GM23338 (cell line): ENCODE measurements around the gene JAM2. TPM values are rescaled to one million over a fixed set of nuclear protein-coding genes. Genes with fewer than 3 reads are reported as not detected.

Experiments used
- ATAC-seq: fragments of 200-7000 bp; cut with Tn5 transposase; 3 replicates; pipeline ENCODE4 v1.9.1; 2020
- DNase-seq: peaks from one replicate; pipeline ENCODE4 v3.0.0-alpha.2; 2015; ENCODE audit warnings: low spot score
- H2AFZ ChIP-seq: fragments of 200-600 bp; sonication (generic); 2 replicates; pipeline ENCODE4 v1.8.0; 2016; ENCODE audit warnings: antibody characterized with exemption, mild to moderate bottlenecking, moderate library complexity
- H3F3A ChIP-seq: fragments of 200-600 bp; sonication (generic); replicated peaks from 2 replicates; pipeline ENCODE4 v1.8.0; 2017; ENCODE audit warnings: antibody characterized with exemption, mixed run types, low read depth
- H3K27ac ChIP-seq: fragments of 200-600 bp; sonication (generic); 2 replicates; pipeline ENCODE4 v1.6.1; 2016; ENCODE audit warnings: low read depth
- H3K27me3 ChIP-seq: fragments of 200-600 bp; sonication (generic); 2 replicates; pipeline ENCODE4 v1.8.0; 2016; ENCODE audit warnings: mild to moderate bottlenecking, mixed run types, moderate library complexity; ENCODE audit not compliant: insufficient read depth
- H3K36me3 ChIP-seq: fragments of 200-600 bp; sonication (generic); 2 replicates; pipeline ENCODE4 v1.8.0; 2016; ENCODE audit warnings: mild to moderate bottlenecking; ENCODE audit not compliant: insufficient read depth
- H3K4me1 ChIP-seq: fragments of 200-600 bp; sonication (generic); 2 replicates; pipeline ENCODE4 v1.8.0; 2016; ENCODE audit warnings: mild to moderate bottlenecking, moderate library complexity; ENCODE audit not compliant: insufficient read depth
- H3K4me2 ChIP-seq: fragments of 200-600 bp; sonication (generic); 2 replicates; pipeline ENCODE4 v1.7.1; 2017; ENCODE audit warnings: mixed run types
- H3K4me3 ChIP-seq: fragments of 200-600 bp; sonication (generic); 2 replicates; pipeline ENCODE4 v1.6.1; 2016; ENCODE audit warnings: mixed run types
- H3K79me2 ChIP-seq: fragments of 200-600 bp; sonication (generic); replicated peaks from 2 replicates; pipeline ENCODE4 v1.8.0; 2017; ENCODE audit warnings: mild to moderate bottlenecking; ENCODE audit not compliant: insufficient read depth
- H3K9me2 ChIP-seq: fragments of 200-600 bp; sonication (generic); 2 replicates; pipeline ENCODE4 v1.8.0; 2017; ENCODE audit not compliant: insufficient read depth
- H4K20me1 ChIP-seq: fragments of 200-600 bp; sonication (generic); replicated peaks from 2 replicates; pipeline ENCODE4 v1.8.0; 2017; ENCODE audit warnings: mild to moderate bottlenecking; ENCODE audit not compliant: insufficient read depth
- H3K27ac Mint-ChIP-seq: 2 replicates; pipeline ENCODE4 v1.8.0; 2020; ENCODE audit warnings: inconsistent platforms, mild to moderate bottlenecking, moderate library complexity, mixed read lengths
- H3K27me3 Mint-ChIP-seq: 3 replicates; pipeline ENCODE4 v1.8.0; 2022; ENCODE audit warnings: low read depth, mild to moderate bottlenecking, moderate library complexity, mixed read lengths, inconsistent platforms; ENCODE audit not compliant: insufficient read depth, poor library complexity
- H3K36me3 Mint-ChIP-seq: 3 replicates; pipeline ENCODE4 v1.8.0; 2021; ENCODE audit warnings: low read depth, mild to moderate bottlenecking, inconsistent platforms, moderate library complexity, mixed read lengths
- H3K4me1 Mint-ChIP-seq: 3 replicates; pipeline ENCODE4 v1.8.0; 2020; ENCODE audit warnings: mild to moderate bottlenecking, inconsistent platforms, mixed read lengths
- H3K4me3 Mint-ChIP-seq: 3 replicates; pipeline ENCODE4 v1.8.0; 2021; ENCODE audit warnings: moderate library complexity, mild to moderate bottlenecking, inconsistent platforms, mixed read lengths
- H3K9me3 Mint-ChIP-seq: 3 replicates; pipeline ENCODE4 v1.8.0; 2020; ENCODE audit warnings: moderate library complexity, mild to moderate bottlenecking, inconsistent platforms, mixed read lengths
- CREB1 ChIP-seq: fragments of 250-450 bp; sonication (Bioruptor Pico); IDR thresholded peaks from 2 replicates; pipeline ENCODE4 v1.5.0; 2020; ENCODE audit warnings: low read depth, mild to moderate bottlenecking, moderate library complexity
- EZH2 ChIP-seq: fragments of 200-600 bp; sonication (generic); IDR thresholded peaks from one replicate; pipeline ENCODE4 v1.8.0; 2017; ENCODE audit warnings: antibody characterized with exemption, mild to moderate bottlenecking, low read depth; ENCODE audit not compliant: unreplicated experiment
- EZH2phosphoT487 ChIP-seq: fragments of 200-600 bp; sonication (generic); IDR thresholded peaks from one replicate; pipeline ENCODE4 v1.8.1; 2018; ENCODE audit warnings: antibody characterized with exemption; ENCODE audit not compliant: unreplicated experiment
- JUNB ChIP-seq: IDR thresholded peaks from one replicate; pipeline ENCODE4 v1.6.1; 2016; ENCODE audit warnings: antibody characterized with exemption; ENCODE audit not compliant: unreplicated experiment
- NANOG ChIP-seq: IDR thresholded peaks from 2 replicates; pipeline ENCODE4 v1.6.1; 2016; ENCODE audit warnings: antibody characterized with exemption, borderline replicate concordance
- POLR2AphosphoS5 ChIP-seq: IDR thresholded peaks from 2 replicates; pipeline ENCODE4 v1.6.1; 2016; ENCODE audit warnings: antibody characterized with exemption, low read depth
- STAT1 ChIP-seq: IDR thresholded peaks from one replicate; pipeline ENCODE4 v1.6.1; 2016; ENCODE audit warnings: antibody characterized with exemption; ENCODE audit not compliant: unreplicated experiment
- ZNF114 ChIP-seq: fragments of 250-450 bp; sonication (Bioruptor Pico); IDR thresholded peaks from 2 replicates; pipeline ENCODE4 v1.5.0; 2020; ENCODE audit warnings: mild to moderate bottlenecking, moderate library complexity
- ZNF331 ChIP-seq: fragments of 250-450 bp; sonication (Bioruptor Pico); IDR thresholded peaks from 2 replicates; pipeline ENCODE4 v1.5.0; 2020; ENCODE audit warnings: low read depth, mild to moderate bottlenecking, moderate library complexity
- polyA plus RNA-seq: library from polyadenylated mRNA; unstranded; fragments of >200 nt; fragmentation: Nextera tagmentation; extraction: Ambion mirVana; gene quantifications from 2 replicates; pipeline ENCODE4 v1.2.1, GENCODE V29; 2016
- total RNA-seq: library from RNA; depleted of rRNA; stranded (reverse); fragments of >200 nt; shearing (Covaris generic); gene quantifications from 2 replicates; pipeline ENCODE4 v1.2.3, GENCODE V29; 2014
- TF ChIP-seq, protein P1 (sequence below): fragments of 250-450 bp; sonication (Bioruptor Pico); IDR thresholded peaks from 2 replicates; pipeline ENCODE4 v1.5.0; 2020; ENCODE audit warnings: mild to moderate bottlenecking, moderate library complexity
- TF ChIP-seq, protein P2 (sequence below), 2 experiments: fragments of 200-600 bp in 1 of 2; sonication (generic) in 1 of 2; conservative IDR thresholded peaks; 2 replicates each; pipeline versions ENCODE4 v1.5.1 to v1.6.1; 2016 to 2017; ENCODE audit warnings: antibody characterized with exemption in 2 of 2, low read depth in 2 of 2, mild to moderate bottlenecking in 2 of 2, moderate library complexity in 1 of 2
- TF ChIP-seq, protein P3 (sequence below): IDR thresholded peaks from one replicate; pipeline ENCODE4 v1.6.1; 2018; ENCODE audit warnings: antibody characterized with exemption; ENCODE audit not compliant: unreplicated experiment
- TF ChIP-seq, protein P4 (sequence below): IDR thresholded peaks from 2 replicates; pipeline ENCODE4 v1.6.1; 2016; ENCODE audit warnings: antibody characterized with exemption

JAM2 gene
- total and polyA plus RNA-seq, 2 experiments from 2014 or later, result 4.9 to 14.6 TPM

DNA sequence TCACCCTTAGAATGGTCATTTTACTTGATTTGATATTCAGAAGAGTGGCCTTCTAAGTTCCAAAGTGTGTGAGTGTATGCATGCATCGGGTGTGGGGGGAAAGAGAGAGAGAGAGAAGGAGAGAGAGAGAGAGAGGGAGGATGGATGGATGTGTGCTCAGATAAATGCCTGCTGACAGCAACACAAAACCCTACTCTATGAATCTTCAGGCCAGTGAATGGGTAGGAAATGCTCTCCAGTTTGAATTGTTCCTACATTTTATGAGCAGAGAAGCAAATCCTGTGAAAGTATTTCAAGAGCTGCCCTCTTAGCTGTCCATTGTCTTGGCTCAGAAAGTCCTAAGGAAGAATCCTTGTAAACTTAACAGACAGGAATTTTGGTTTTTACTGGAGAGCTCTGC is 7.4 kb downstream of the JAM2 start:
- Mint-ChIP-seq H3K27me3 (no peaks in the 10 kb centered on the region), H3K27ac (no peak overlapping the region), H3K36me3 (no peaks in the 10 kb centered on the region), H3K4me1 (peaks cover 4% of the 10 kb centered on the region; the same call in 2 of the 3 replicates), H3K9me3 (no peaks in the 10 kb centered on the region), H3K4me3 (no peak overlapping the region)
- H3K9me2 ChIP-seq, result no peaks in the 10 kb centered on the region
- DNase-seq (no peak), ATAC-seq (no peak)
- no peaks in the 10 kb centered on the region for H3K27me3 ChIP-seq
- no peaks in the 10 kb centered on the region for H3F3A ChIP-seq
- TF ChIP-seq, protein P1, sequence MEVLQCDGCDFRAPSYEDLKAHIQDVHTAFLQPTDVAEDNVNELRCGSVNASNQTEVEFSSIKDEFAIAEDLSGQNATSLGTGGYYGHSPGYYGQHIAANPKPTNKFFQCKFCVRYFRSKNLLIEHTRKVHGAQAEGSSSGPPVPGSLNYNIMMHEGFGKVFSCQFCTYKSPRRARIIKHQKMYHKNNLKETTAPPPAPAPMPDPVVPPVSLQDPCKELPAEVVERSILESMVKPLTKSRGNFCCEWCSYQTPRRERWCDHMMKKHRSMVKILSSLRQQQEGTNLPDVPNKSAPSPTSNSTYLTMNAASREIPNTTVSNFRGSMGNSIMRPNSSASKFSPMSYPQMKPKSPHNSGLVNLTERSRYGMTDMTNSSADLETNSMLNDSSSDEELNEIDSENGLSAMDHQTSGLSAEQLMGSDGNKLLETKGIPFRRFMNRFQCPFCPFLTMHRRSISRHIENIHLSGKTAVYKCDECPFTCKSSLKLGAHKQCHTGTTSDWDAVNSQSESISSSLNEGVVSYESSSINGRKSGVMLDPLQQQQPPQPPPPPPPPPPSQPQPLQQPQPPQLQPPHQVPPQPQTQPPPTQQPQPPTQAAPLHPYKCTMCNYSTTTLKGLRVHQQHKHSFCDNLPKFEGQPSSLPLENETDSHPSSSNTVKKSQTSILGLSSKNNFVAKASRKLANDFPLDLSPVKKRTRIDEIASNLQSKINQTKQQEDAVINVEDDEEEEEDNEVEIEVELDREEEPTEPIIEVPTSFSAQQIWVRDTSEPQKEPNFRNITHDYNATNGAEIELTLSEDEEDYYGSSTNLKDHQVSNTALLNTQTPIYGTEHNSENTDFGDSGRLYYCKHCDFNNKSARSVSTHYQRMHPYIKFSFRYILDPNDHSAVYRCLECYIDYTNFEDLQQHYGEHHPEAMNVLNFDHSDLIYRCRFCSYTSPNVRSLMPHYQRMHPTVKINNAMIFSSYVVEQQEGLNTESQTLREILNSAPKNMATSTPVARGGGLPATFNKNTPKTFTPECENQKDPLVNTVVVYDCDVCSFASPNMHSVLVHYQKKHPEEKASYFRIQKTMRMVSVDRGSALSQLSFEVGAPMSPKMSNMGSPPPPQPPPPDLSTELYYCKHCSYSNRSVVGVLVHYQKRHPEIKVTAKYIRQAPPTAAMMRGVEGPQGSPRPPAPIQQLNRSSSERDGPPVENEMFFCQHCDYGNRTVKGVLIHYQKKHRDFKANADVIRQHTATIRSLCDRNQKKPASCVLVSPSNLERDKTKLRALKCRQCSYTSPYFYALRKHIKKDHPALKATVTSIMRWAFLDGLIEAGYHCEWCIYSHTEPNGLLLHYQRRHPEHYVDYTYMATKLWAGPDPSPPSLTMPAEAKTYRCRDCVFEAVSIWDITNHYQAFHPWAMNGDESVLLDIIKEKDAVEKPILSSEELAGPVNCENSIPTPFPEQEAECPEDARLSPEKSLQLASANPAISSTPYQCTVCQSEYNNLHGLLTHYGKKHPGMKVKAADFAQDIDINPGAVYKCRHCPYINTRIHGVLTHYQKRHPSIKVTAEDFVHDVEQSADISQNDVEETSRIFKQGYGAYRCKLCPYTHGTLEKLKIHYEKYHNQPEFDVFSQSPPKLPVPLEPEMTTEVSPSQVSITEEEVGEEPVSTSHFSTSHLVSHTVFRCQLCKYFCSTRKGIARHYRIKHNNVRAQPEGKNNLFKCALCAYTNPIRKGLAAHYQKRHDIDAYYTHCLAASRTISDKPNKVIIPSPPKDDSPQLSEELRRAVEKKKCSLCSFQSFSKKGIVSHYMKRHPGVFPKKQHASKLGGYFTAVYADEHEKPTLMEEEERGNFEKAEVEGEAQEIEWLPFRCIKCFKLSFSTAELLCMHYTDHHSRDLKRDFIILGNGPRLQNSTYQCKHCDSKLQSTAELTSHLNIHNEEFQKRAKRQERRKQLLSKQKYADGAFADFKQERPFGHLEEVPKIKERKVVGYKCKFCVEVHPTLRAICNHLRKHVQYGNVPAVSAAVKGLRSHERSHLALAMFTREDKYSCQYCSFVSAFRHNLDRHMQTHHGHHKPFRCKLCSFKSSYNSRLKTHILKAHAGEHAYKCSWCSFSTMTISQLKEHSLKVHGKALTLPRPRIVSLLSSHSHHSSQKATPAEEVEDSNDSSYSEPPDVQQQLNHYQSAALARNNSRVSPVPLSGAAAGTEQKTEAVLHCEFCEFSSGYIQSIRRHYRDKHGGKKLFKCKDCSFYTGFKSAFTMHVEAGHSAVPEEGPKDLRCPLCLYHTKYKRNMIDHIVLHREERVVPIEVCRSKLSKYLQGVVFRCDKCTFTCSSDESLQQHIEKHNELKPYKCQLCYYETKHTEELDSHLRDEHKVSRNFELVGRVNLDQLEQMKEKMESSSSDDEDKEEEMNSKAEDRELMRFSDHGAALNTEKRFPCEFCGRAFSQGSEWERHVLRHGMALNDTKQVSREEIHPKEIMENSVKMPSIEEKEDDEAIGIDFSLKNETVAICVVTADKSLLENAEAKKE (CRISPR knock-in tag), result no peak
- TF ChIP-seq POLR2AphosphoS5, result no peak
- no peak for TF ChIP-seq EZH2
- TF ChIP-seq, protein P2, sequence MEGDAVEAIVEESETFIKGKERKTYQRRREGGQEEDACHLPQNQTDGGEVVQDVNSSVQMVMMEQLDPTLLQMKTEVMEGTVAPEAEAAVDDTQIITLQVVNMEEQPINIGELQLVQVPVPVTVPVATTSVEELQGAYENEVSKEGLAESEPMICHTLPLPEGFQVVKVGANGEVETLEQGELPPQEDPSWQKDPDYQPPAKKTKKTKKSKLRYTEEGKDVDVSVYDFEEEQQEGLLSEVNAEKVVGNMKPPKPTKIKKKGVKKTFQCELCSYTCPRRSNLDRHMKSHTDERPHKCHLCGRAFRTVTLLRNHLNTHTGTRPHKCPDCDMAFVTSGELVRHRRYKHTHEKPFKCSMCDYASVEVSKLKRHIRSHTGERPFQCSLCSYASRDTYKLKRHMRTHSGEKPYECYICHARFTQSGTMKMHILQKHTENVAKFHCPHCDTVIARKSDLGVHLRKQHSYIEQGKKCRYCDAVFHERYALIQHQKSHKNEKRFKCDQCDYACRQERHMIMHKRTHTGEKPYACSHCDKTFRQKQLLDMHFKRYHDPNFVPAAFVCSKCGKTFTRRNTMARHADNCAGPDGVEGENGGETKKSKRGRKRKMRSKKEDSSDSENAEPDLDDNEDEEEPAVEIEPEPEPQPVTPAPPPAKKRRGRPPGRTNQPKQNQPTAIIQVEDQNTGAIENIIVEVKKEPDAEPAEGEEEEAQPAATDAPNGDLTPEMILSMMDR (conservative IDR thresholded peaks at IDR 0.05; ENCODE audit: low read depth in 2 of 2), result no peak
- no peak for TF ChIP-seq NANOG
- TF ChIP-seq STAT1, result no peak
- no peak for TF ChIP-seq EZH2phosphoT487
- no peak for TF ChIP-seq JUNB
- no peak for TF ChIP-seq ZNF114
- TF ChIP-seq, protein P3, sequence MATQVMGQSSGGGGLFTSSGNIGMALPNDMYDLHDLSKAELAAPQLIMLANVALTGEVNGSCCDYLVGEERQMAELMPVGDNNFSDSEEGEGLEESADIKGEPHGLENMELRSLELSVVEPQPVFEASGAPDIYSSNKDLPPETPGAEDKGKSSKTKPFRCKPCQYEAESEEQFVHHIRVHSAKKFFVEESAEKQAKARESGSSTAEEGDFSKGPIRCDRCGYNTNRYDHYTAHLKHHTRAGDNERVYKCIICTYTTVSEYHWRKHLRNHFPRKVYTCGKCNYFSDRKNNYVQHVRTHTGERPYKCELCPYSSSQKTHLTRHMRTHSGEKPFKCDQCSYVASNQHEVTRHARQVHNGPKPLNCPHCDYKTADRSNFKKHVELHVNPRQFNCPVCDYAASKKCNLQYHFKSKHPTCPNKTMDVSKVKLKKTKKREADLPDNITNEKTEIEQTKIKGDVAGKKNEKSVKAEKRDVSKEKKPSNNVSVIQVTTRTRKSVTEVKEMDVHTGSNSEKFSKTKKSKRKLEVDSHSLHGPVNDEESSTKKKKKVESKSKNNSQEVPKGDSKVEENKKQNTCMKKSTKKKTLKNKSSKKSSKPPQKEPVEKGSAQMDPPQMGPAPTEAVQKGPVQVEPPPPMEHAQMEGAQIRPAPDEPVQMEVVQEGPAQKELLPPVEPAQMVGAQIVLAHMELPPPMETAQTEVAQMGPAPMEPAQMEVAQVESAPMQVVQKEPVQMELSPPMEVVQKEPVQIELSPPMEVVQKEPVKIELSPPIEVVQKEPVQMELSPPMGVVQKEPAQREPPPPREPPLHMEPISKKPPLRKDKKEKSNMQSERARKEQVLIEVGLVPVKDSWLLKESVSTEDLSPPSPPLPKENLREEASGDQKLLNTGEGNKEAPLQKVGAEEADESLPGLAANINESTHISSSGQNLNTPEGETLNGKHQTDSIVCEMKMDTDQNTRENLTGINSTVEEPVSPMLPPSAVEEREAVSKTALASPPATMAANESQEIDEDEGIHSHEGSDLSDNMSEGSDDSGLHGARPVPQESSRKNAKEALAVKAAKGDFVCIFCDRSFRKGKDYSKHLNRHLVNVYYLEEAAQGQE, result no peak
- TF ChIP-seq ZNF331, result no peak
- TF ChIP-seq, protein P4, sequence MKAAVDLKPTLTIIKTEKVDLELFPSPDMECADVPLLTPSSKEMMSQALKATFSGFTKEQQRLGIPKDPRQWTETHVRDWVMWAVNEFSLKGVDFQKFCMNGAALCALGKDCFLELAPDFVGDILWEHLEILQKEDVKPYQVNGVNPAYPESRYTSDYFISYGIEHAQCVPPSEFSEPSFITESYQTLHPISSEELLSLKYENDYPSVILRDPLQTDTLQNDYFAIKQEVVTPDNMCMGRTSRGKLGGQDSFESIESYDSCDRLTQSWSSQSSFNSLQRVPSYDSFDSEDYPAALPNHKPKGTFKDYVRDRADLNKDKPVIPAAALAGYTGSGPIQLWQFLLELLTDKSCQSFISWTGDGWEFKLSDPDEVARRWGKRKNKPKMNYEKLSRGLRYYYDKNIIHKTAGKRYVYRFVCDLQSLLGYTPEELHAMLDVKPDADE, result no peak
- TF ChIP-seq CREB1 (CRISPR knock-in tag), result no peak
- H4K20me1 ChIP-seq, result no peaks in the 10 kb centered on the region
- H3K36me3 ChIP-seq, result no peaks in the 10 kb centered on the region
- no peak overlapping the region for H3K27ac ChIP-seq
- no peaks in the 10 kb centered on the region for H3K4me1 ChIP-seq
- no peak overlapping the region for H3K4me3 ChIP-seq
- no peaks in the 10 kb centered on the region for H3K79me2 ChIP-seq
- H2AFZ ChIP-seq, result no peak overlapping the region
- no peak overlapping the region for H3K4me2 ChIP-seq
